ENCODE results near the gene SLC3A2. TPM values are rescaled to one million over a fixed set of nuclear protein-coding genes. Genes with fewer than 3 reads are reported as not detected.
"Not testable (repeated sequence)": the region's sequence is repeated elsewhere in the genome, so short reads cannot be mapped to it uniquely, and the experiment has no call there.

The SLC3A2 gene
- total RNA-seq, 1 donor from 2014 or later: 255 TPM

DNA sequence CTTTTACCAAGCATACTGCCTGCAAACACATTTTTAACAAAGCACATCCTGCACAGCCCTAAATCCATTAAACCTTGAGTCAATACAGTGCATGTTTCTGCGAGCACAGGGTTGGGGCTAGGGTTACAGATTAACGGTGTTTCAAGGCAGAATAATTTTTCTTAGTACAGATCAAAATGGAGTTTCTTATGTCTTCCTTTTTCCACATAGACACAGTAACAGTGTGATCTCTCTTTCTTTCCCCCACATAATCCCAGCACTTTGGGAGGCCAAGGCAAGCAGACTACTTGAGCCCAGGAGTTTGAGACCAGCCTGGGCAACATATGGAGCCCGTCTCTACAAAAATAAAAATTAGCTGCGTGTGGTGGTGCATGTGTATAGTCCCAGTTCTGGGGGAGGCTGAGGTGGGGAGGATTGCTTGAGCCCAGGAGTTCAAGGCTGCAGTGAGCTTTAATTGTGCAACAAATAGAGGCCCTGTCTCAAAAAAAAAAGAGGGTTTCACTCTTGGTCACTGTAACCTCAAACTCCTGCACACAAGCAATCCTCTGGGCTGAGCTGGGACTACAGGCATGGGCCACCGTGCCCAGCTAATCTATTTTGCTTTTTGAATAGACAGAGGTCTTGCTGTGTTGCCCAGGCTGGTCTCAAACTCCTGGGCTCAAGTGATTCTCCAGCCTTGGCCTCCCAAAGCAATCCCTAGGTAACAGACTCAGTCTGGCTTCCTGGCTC, 19.7 kb upstream of the SLC3A2 start:
- Histone ChIP-seq H3K27me3 (no peaks in the 10 kb centered on the region), H3K4me1 (peaks cover 6% of the 10 kb centered on the region), H3K4me3 (no peak overlapping the region), H3K36me3 (no peaks in the 10 kb centered on the region), H3K9me3 (no peaks in the 10 kb centered on the region), H3K27ac (no peak overlapping the region)
- DNase-seq (no peak), ATAC-seq (no peak)
- intact Hi-C loops (cut with DNase I): no loop called here
- TF ChIP-seq, protein P1, sequence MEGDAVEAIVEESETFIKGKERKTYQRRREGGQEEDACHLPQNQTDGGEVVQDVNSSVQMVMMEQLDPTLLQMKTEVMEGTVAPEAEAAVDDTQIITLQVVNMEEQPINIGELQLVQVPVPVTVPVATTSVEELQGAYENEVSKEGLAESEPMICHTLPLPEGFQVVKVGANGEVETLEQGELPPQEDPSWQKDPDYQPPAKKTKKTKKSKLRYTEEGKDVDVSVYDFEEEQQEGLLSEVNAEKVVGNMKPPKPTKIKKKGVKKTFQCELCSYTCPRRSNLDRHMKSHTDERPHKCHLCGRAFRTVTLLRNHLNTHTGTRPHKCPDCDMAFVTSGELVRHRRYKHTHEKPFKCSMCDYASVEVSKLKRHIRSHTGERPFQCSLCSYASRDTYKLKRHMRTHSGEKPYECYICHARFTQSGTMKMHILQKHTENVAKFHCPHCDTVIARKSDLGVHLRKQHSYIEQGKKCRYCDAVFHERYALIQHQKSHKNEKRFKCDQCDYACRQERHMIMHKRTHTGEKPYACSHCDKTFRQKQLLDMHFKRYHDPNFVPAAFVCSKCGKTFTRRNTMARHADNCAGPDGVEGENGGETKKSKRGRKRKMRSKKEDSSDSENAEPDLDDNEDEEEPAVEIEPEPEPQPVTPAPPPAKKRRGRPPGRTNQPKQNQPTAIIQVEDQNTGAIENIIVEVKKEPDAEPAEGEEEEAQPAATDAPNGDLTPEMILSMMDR (IDR thresholded peaks at IDR 0.05): no peak

DNA sequence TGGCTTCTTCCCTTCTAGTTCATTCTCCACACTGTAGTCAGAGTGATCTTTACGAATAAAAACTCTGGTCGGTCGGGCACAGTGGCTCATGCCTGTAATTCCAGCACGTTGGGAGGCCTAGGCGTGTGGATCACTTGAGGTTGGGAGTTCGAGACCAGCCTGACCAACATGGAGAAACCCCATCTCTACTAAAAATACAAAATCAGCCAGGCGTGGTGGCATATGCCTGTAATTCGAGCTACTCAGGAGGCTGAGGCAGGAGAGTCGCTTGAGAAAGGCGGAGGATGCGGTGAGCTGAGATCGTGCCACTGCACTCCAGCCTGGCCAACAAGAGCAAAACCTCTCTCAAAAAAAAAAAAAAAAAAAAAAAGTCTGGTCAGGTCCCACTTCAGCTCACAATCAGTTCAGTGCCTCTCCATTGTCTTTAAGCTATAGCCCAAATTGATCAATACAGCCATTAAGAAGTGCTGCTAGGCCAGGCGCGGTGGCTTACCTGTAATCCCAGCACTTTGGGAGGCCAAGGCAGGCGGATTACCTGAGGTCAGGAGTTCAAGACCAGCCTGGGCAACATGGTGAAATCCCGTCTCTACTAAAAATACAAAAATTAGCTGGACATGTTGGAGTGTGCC, 19.0 kb upstream of the SLC3A2 start:
- ATAC-seq; H3K27me3 ChIP-seq; H3K27ac ChIP-seq; H3K4me3 ChIP-seq; H3K9me3 ChIP-seq; intact Hi-C loops (cut with DNase I); H3K36me3 ChIP-seq; H3K4me1 ChIP-seq; DNase-seq: not testable (repeated sequence)

DNA sequence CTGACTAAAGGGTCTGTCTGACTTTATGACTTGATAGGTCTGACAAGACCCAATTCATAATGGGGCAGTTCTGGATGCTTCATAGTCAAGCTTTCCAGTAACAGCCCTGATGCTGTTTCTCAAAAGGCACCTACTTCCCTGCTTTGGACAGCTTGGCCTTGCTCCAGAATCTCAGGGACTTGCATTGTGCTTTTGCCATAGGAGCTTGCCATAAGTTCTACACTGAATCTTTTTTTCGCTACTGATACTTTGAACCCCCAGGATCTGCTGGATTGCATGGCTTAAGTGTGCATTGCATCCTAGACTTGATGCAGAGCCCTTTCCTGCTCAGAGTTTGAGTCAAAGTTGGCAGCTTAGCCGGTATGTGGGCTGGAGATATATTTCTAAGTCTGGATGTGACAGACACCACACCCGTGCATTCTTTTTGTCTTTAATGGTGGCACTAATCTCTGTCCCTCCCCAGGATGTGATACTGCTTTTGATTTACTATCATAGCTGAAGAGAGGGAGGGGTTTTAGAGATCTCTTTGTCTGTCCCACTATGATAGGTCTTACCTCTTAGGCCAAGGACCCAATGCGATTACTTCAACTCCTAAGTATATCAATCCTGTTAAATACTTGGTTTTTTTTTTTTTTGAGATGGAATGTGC, 16.9 kb upstream of the SLC3A2 start:
- H3K27me3 ChIP-seq: no peaks in the 10 kb centered on the region
- ATAC-seq (no peak), DNase-seq (no peak)
- H3K36me3 ChIP-seq: no peaks in the 10 kb centered on the region
- no peak overlapping the region for H3K4me3 ChIP-seq
- intact Hi-C loops (cut with DNase I): no loop called here
- no peaks in the 10 kb centered on the region for H3K4me1 ChIP-seq
- H3K9me3 ChIP-seq: no peaks in the 10 kb centered on the region
- TF ChIP-seq, protein P1 (IDR thresholded peaks at IDR 0.05): no peak
- no peak overlapping the region for H3K27ac ChIP-seq

DNA sequence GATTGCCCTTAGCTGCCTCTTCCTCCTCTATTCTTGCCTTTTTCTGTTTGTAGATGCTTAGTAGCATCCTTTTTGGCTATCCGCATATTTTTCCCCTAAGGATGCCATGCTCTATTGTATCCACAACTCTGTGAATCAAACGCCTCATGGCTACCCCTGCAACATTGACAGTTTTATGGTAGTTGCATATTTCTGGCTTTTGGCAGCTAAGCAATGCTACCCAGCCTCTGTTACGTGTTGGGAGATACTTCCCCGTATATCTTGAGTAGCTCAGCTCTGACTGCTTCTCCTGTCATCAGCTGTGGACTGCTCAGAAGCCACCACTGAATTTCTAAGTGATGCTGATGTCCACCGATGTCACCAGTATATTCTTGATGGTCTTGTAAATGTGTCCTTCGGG, 15.1 kb upstream of the SLC3A2 start:
- intact Hi-C loops (cut with DNase I): no loop called here
- TF ChIP-seq, protein P1 (IDR thresholded peaks at IDR 0.05): no peak
- H3K36me3 ChIP-seq: no peaks in the 10 kb centered on the region
- H3K4me1 ChIP-seq: no peaks in the 10 kb centered on the region
- no peaks in the 10 kb centered on the region for H3K27me3 ChIP-seq
- no peak overlapping the region for H3K4me3 ChIP-seq
- ATAC-seq (no peak), DNase-seq (no peak)
- no peaks in the 10 kb centered on the region for H3K9me3 ChIP-seq
- H3K27ac ChIP-seq: no peak overlapping the region

DNA sequence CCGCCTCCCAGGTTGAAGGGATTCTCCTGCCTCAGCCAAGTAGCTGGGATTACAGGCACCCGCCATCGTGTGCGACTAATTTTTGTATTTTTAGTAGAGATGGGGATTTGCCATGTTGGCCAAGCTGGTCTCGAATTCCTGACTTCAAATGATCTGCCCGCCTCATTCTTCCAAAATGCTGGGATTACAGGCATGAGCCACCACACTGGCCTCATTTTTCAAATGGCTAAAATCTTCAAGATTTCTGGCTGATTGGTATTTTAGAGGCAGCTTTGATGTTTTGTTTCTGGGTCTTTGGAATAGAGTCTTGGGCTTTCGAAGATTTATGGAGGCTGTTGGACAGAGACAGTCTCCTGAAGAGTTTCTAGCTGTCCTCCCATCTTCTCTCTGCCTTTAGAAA, 5.8 kb upstream of the SLC3A2 start:
- Histone ChIP-seq H3K4me3 (no peak overlapping the region), H3K36me3 (no peaks in the 10 kb centered on the region), H3K4me1 (peaks cover 11% of the 10 kb centered on the region), H3K9me3 (no peaks in the 10 kb centered on the region), H3K27ac (no peak overlapping the region), H3K27me3 (no peaks in the 10 kb centered on the region)
- no peak for ATAC-seq
- TF ChIP-seq, protein P1 (IDR thresholded peaks at IDR 0.05): no peak
- intact Hi-C loops (cut with DNase I): no loop called here
- no peak for DNase-seq

All from upper lobe of right lung (tissue), 1 donor.